Suppressor macrophage (primary cell): Measurements from ENCODE around the gene TMEM154.
A peak's percentile ranks its signal among the peaks of the same experiment; 100 is the strongest.

ENCODE experiments used
- DNase-seq, 4 experiments: peaks; one replicate each; pipeline ENCODE4 v3.0.0-alpha.2; 2020 to 2022

Gene TMEM154

GRCh38 chr4:152626790-152627189 is 53.0 kb downstream of the TMEM154 start:
- DNase-seq = no peak

GRCh38 chr4:152620915-152621314 is 58.9 kb downstream of the TMEM154 start:
- no peak for DNase-seq

- DNase-seq = no peak
Observed at GRCh38 chr4:152620218-152620617, 59.6 kb downstream of the TMEM154 start.

GRCh38 chr4:152619556-152619955 is 60.2 kb downstream of the TMEM154 start:
- no peak for DNase-seq

GRCh38 chr4:152618971-152619370 is 60.8 kb downstream of the TMEM154 start:
- DNase-seq = no peak

- no peak for DNase-seq
Observed at GRCh38 chr4:152616804-152617203, 63.0 kb downstream of the TMEM154 start.

GRCh38 chr4:152613841-152614721 is 65.7 kb downstream of the TMEM154 start:
- DNase-seq = peak in 3 of 4 experiments; percentile 23 to 52 (median 29)

- no peak for DNase-seq
Observed at GRCh38 chr4:152613351-152613750, 66.4 kb downstream of the TMEM154 start.

- DNase-seq = peak in 2 of 4 experiments; percentile 9 to 25
Observed at GRCh38 chr4:152610131-152610530, 69.7 kb downstream of the TMEM154 start.

GRCh38 chr4:152609481-152609880 is 70.3 kb downstream of the TMEM154 start:
- no peak for DNase-seq

- DNase-seq = no peak
Observed at GRCh38 chr4:152607178-152607577, 72.6 kb downstream of the TMEM154 start.

GRCh38 chr4:152606753-152607152 is 73.0 kb downstream of the TMEM154 start:
- DNase-seq = no peak

- no peak for DNase-seq
Observed at GRCh38 chr4:152605641-152606335, 74.0 kb downstream of the TMEM154 start.

GRCh38 chr4:152605031-152605430 is 74.8 kb downstream of the TMEM154 start:
- no peak for DNase-seq

- DNase-seq = no peak
Observed at GRCh38 chr4:152601156-152601555, 78.6 kb downstream of the TMEM154 start.

GRCh38 chr4:152599636-152600035 is 80.2 kb downstream of the TMEM154 start:
- no peak for DNase-seq

GRCh38 chr4:152599095-152599494 is 80.7 kb downstream of the TMEM154 start:
- DNase-seq = no peak

GRCh38 chr4:152598454-152598853 is 81.3 kb downstream of the TMEM154 start:
- DNase-seq = no peak

- DNase-seq = no peak
Observed at GRCh38 chr4:152594978-152595925, 84.5 kb downstream of the TMEM154 start.

- no peak for DNase-seq
Observed at GRCh38 chr4:152594057-152594456, 85.7 kb downstream of the TMEM154 start.

- no peak for DNase-seq
Observed at GRCh38 chr4:152591876-152592275, 87.9 kb downstream of the TMEM154 start.

- DNase-seq = peak; percentile 5 to 36 (median 16)
Observed at GRCh38 chr4:152591396-152591795, 88.4 kb downstream of the TMEM154 start.
